ENCODE data around the gene FRRS1.

DNA sequence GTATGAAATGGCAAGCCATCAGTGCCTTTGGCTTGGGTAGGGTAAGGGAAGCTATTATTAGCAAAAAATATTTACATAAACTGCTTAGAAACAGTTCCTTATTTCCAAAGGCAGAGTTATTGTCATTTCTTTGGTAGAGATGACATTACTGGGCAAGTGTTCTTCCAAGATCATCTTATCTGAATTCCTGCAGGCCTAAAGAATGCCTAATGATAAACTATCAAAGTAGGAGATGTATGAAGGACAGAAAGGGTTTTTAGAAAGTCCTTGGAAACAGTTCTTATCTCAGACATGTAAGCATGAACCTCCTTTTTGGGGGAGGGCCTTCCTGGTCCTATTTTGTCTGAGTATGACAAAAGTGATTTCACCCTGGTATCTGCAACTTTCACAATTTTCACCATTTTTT lies 5.1 kb upstream of the FRRS1 start:
- no peak for TF ChIP-seq POLR2AphosphoS5 (IDR thresholded peaks at IDR 0.05; ENCODE audit: low read length)
- TF ChIP-seq, protein P1, sequence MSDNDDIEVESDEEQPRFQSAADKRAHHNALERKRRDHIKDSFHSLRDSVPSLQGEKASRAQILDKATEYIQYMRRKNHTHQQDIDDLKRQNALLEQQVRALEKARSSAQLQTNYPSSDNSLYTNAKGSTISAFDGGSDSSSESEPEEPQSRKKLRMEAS (IDR thresholded peaks at IDR 0.05; ENCODE audit: low read depth, low read length): no peak
- TF ChIP-seq, protein P2, sequence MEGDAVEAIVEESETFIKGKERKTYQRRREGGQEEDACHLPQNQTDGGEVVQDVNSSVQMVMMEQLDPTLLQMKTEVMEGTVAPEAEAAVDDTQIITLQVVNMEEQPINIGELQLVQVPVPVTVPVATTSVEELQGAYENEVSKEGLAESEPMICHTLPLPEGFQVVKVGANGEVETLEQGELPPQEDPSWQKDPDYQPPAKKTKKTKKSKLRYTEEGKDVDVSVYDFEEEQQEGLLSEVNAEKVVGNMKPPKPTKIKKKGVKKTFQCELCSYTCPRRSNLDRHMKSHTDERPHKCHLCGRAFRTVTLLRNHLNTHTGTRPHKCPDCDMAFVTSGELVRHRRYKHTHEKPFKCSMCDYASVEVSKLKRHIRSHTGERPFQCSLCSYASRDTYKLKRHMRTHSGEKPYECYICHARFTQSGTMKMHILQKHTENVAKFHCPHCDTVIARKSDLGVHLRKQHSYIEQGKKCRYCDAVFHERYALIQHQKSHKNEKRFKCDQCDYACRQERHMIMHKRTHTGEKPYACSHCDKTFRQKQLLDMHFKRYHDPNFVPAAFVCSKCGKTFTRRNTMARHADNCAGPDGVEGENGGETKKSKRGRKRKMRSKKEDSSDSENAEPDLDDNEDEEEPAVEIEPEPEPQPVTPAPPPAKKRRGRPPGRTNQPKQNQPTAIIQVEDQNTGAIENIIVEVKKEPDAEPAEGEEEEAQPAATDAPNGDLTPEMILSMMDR (IDR thresholded peaks at IDR 0.05 in 2 of 3, conservative IDR thresholded peaks at IDR 0.05 in 1 of 3; ENCODE audit: control insufficient read depth in 2 of 3, extremely low read depth in 1 of 3, insufficient read depth in 1 of 3, low read depth in 3 of 3, low read length in 3 of 3): no peak
- TF ChIP-seq, protein P3, sequence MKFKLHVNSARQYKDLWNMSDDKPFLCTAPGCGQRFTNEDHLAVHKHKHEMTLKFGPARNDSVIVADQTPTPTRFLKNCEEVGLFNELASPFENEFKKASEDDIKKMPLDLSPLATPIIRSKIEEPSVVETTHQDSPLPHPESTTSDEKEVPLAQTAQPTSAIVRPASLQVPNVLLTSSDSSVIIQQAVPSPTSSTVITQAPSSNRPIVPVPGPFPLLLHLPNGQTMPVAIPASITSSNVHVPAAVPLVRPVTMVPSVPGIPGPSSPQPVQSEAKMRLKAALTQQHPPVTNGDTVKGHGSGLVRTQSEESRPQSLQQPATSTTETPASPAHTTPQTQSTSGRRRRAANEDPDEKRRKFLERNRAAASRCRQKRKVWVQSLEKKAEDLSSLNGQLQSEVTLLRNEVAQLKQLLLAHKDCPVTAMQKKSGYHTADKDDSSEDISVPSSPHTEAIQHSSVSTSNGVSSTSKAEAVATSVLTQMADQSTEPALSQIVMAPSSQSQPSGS (IDR thresholded peaks at IDR 0.05; ENCODE audit: low read length): no peak
